HepG2 (cell line): ENCODE data around the gene SYVN1. TPM values are rescaled to one million over a fixed set of nuclear protein-coding genes. Genes with fewer than 3 reads are reported as not detected.
"Not testable (repeated sequence)": the region's sequence is repeated elsewhere in the genome, so short reads cannot be mapped to it uniquely, and the experiment has no call there.

Experiments
- ATAC-seq: fragments of 200-7000 bp; cut with Tn5 transposase; 3 replicates; pipeline ENCODE4 v1.9.1; 2020; ENCODE audit warnings: mild to moderate bottlenecking, moderate library complexity
- BruUV-seq: library from RNA; stranded (reverse); fragments of 400-500 nt; replicated peaks from 2 replicates; lab custom pipeline; 2021; lab: Mats Ljungman, UMichigan
- CTCF ChIA-PET: fragments of 300-600 bp; formaldehyde crosslinking; extraction: SDS; loops from one replicate; lab custom pipeline; 2021; ENCODE audit warnings: low total read pairs, inconsistent platforms, low intra/inter-chr PET ratio; lab: Yijun Ruan, JAX
- POLR2A ChIA-PET: fragments of 350-600 bp; sonication (Branson Sonifier 250); formaldehyde crosslinking; loops from one replicate; lab custom pipeline; 2020; ENCODE audit warnings: antibody characterized with exemption, inconsistent platforms; lab: Yijun Ruan, JAX
- DNase-seq: peaks from one replicate; pipeline ENCODE4 v3.0.0-alpha.2; 2015; ENCODE audit warnings: low spot score
- FAIRE-seq: peaks from 3 replicates; lab custom pipeline; 2011; peaks lifted over from hg19 to GRCh38; lab: Jason Lieb, UNC
- H2AFZ ChIP-seq: one replicate; pipeline ENCODE4 v1.6.1; 2011; ENCODE audit warnings: low read length, inconsistent platforms
- H3K27ac ChIP-seq: fragments of 300-600 bp; 3 replicates; pipeline ENCODE4 v1.8.0; 2011; ENCODE audit warnings: mixed run types, mild to moderate bottlenecking, mixed read lengths, low read length, inconsistent platforms; ENCODE audit not compliant: insufficient read depth; ENCODE audit errors: extremely low read length
- H3K27me3 ChIP-seq, 2 experiments: fragments of 200-600 bp in 1 of 2; 2 replicates in 1 of 2; 3 replicates in 1 of 2; pipeline versions ENCODE4 v1.6.0 to v1.8.0; 2011; ENCODE audit warnings: low read length in 2 of 2, mild to moderate bottlenecking in 2 of 2, moderate library complexity in 2 of 2, inconsistent platforms in 1 of 2; ENCODE audit not compliant: insufficient read depth in 2 of 2, control insufficient read depth in 1 of 2
- H3K36me3 ChIP-seq, 2 experiments: fragments of 200-600 bp in 1 of 2; replicated peaks in 1 of 2; 2 replicates in 1 of 2; 3 replicates in 1 of 2; pipeline versions ENCODE4 v1.5.1 to v1.8.0; 2011; ENCODE audit warnings: low read length in 2 of 2, inconsistent platforms in 1 of 2; ENCODE audit not compliant: insufficient read depth in 2 of 2, control insufficient read depth in 1 of 2
- H3K4me1 ChIP-seq: 2 replicates; pipeline ENCODE4 v1.5.1; 2012; ENCODE audit warnings: low read length, inconsistent platforms; ENCODE audit not compliant: insufficient read depth
- H3K4me2 ChIP-seq: 2 replicates; pipeline ENCODE4 v1.6.0; 2011; ENCODE audit warnings: low read depth, low read length, inconsistent platforms
- H3K4me3 ChIP-seq, 3 experiments: fragments of 200-600 bp in 1 of 3; sonication (generic), shearing (Covaris generic) in 1 of 3; replicated peaks in 1 of 3; 2 replicates each; pipeline ENCODE4 v1.5.1; 2011 to 2016; ENCODE audit warnings: low read length in 3 of 3, inconsistent platforms in 2 of 3, low read depth in 2 of 3, mild to moderate bottlenecking in 2 of 3, control low read depth in 1 of 3, mixed read lengths in 1 of 3; ENCODE audit not compliant: insufficient read depth in 1 of 3
- H3K79me2 ChIP-seq: one replicate; pipeline ENCODE4 v1.6.1; 2011; ENCODE audit warnings: low read length, inconsistent platforms; ENCODE audit not compliant: insufficient read depth
- H3K9ac ChIP-seq: 2 replicates; pipeline ENCODE4 v1.6.0; 2011; ENCODE audit warnings: mild to moderate bottlenecking, low read depth, low read length, inconsistent platforms; ENCODE audit not compliant: insufficient read depth
- H3K9me3 ChIP-seq: 2 replicates; pipeline ENCODE4 v1.5.1; 2012; ENCODE audit warnings: mild to moderate bottlenecking, low read length
- H4K20me1 ChIP-seq: 2 replicates; pipeline ENCODE4 v1.6.0; 2011; ENCODE audit warnings: inconsistent platforms, mild to moderate bottlenecking, low read length, moderate library complexity; ENCODE audit not compliant: insufficient read depth
- CEBPB ChIP-seq: IDR thresholded peaks from 2 replicates; pipeline ENCODE4 v1.6.1; 2011; ENCODE audit warnings: low read depth, low read length, improper control_type of control experiment, borderline replicate concordance
- ELF1 ChIP-seq: sonication (generic); formaldehyde crosslinking; IDR thresholded peaks from 2 replicates; pipeline ENCODE4 v1.4.0; 2020; ENCODE audit warnings: missing genetic modification reagents
- ELK4 ChIP-seq: sonication (generic); formaldehyde crosslinking; IDR thresholded peaks from 2 replicates; pipeline ENCODE4 v1.9.0; 2021; ENCODE audit warnings: missing genetic modification reagents, borderline replicate concordance
- HNRNPL ChIP-seq: fragments of 200-400 bp; formaldehyde crosslinking; IDR thresholded peaks from 2 replicates; pipeline ENCODE4 v1.6.1; 2017; ENCODE audit warnings: mild to moderate bottlenecking, low read depth, low read length
- MXI1 ChIP-seq: IDR thresholded peaks from 3 replicates; pipeline ENCODE4 v1.6.1; 2012; ENCODE audit warnings: low read depth, low read length, inconsistent platforms, borderline replicate concordance
- SMAD9 ChIP-seq: sonication (generic); formaldehyde crosslinking; IDR thresholded peaks from 2 replicates; pipeline ENCODE4 v1.5.1; 2020; ENCODE audit warnings: mild to moderate bottlenecking, missing genetic modification reagents
- ZNF687 ChIP-seq: sonication (generic); formaldehyde crosslinking; IDR thresholded peaks from 2 replicates; pipeline ENCODE4 v1.5.1; 2020; ENCODE audit warnings: mild to moderate bottlenecking, missing genetic modification reagents, moderate library complexity
- WGBS: methylation state at CpG from one replicate; pipeline ENCODE4 v1.1.6; 2017; ENCODE audit warnings: low lambda C conversion rate; 5-methylcytosine and 5-hydroxymethylcytosine counted together
- in situ Hi-C: cut with HindIII; loops from 2 replicates; pipeline ENCODE4 v1.10.0; 2017; ENCODE audit warnings: low pct_unique_long_range_greater_than_20kb; ENCODE audit not compliant: extremely low pct_ligation_motif_present
- intact Hi-C: fragments of 100-400 bp; cut with micrococcal nuclease; formaldehyde crosslinking; loops from one replicate; pipeline ENCODE4 v1.10.0; 2022; ENCODE audit not compliant: unreplicated experiment
- polyA plus RNA-seq, 8 experiments: library from polyadenylated mRNA; depleted of rRNA in 3 of 8; stranded (reverse) in 7 of 8; unstranded in 1 of 8; fragments of >200 nt; fragmentation: Illumina TruSeq in 4 of 8; extraction: Trizol in 4 of 8; gene quantifications; 2 replicates each; pipeline versions ENCODE4 v1.2.1 to v1.2.3, GENCODE V29; 2011 to 2016; ENCODE audit warnings: low read depth in 4 of 8, missing spikeins in 1 of 8, mixed read lengths in 1 of 8; ENCODE audit not compliant: insufficient read depth in 1 of 8
- total RNA-seq, 5 experiments: library from RNA; depleted of rRNA; stranded (reverse); fragments of >200 nt; fragmentation: Illumina TruSeq; extraction: Trizol; gene quantifications; 2 replicates each; pipeline ENCODE4 v1.2.3, GENCODE V29; 2016; ENCODE audit warnings: low read depth in 1 of 5

The SYVN1 gene
- total and polyA plus RNA-seq, 2 of the 13 experiments (the other 11 are each of a cell fraction or from before 2014, with no cell fraction given) = 10.3 to 22.5 TPM

GRCh38 chr11:65150509-65151299, 16.4 kb upstream of the SYVN1 start (continued):
- TF ChIP-seq ELK4 (no peak), CEBPB (peak; percentile 47; the same call in 1 of the 2 replicates), ZNF687 (peak; percentile 43), MXI1 (no peak), ELF1 (CRISPR knock-in tag) (0 out of 2 replicates have a peak, but pooled peaks have one; percentile 9), HNRNPL (peak; percentile 72; the same call in 1 of the 2 replicates), SMAD9 (CRISPR knock-in tag) (no peak)

GRCh38 chr11:65150131-65150508, 15.8 kb upstream of the SYVN1 start:
- intact Hi-C loops, H2AFZ ChIP-seq, DNase-seq, H3K79me2 ChIP-seq, in situ Hi-C loops, ATAC-seq, POLR2A ChIA-PET, CTCF ChIA-PET, H3K9ac ChIP-seq, H3K9me3 ChIP-seq, H3K27ac ChIP-seq, H3K4me2 ChIP-seq, H4K20me1 ChIP-seq, H3K27me3 ChIP-seq, H3K36me3 ChIP-seq, H3K4me3 ChIP-seq, FAIRE-seq, BruUV-seq: not testable (repeated sequence)
- 75% methylated on average over 10 of the region's 10 CpGs for WGBS
- H3K4me1 ChIP-seq = peaks cover 44% of the 10 kb centered on the region
